ENCODE data around the gene CIRBP.

- TF ChIP-seq ZNF274 (IDR thresholded peaks at IDR 0.05; ENCODE audit: low read depth, low read length) (no peak), YY1 (IDR thresholded peaks at IDR 0.05; ENCODE audit: insufficient read depth, insufficient read length) (no peak)
Observed at GRCh38 chr19:1291761-1292418, 22.8 kb downstream of the CIRBP start.
